Right lobe of liver (tissue), 6 donors: ENCODE data around the gene MCRIP1. TPM values are rescaled to one million over a fixed set of nuclear protein-coding genes. Genes with fewer than 3 reads are reported as not detected.

Experiments
- ATAC-seq, 4 donors: fragments of 200-7000 bp; cut with Tn5 transposase; one replicate each; pipeline ENCODE4 v1.9.1; 2020; ENCODE audit warnings: mild to moderate bottlenecking in 4 of 4, moderate library complexity in 4 of 4
- DNase-seq, 3 donors: peaks; one replicate each; pipeline ENCODE4 v3.0.0-alpha.2; 2020
- H3K27ac ChIP-seq, 3 donors: fragments of 200-600 bp; one replicate each; pipeline ENCODE4 v1.8.0; 2022
- H3K27me3 ChIP-seq, 2 donors: fragments of 200-600 bp; one replicate each; pipeline ENCODE4 v1.8.0; 2022
- H3K36me3 ChIP-seq, 4 donors: fragments of 200-600 bp; sonication (generic) in 1 of 4; one replicate each; pipeline versions ENCODE4 v1.5.1 to v1.8.0; 2017 to 2022; ENCODE audit warnings: control low read depth in 1 of 4
- H3K4me1 ChIP-seq, 4 donors: fragments of 200-600 bp; sonication (generic) in 1 of 4; one replicate each; pipeline versions ENCODE4 v1.5.1 to v1.8.0; 2017 to 2022; ENCODE audit warnings: control low read depth in 1 of 4
- H3K4me3 ChIP-seq, 3 donors: fragments of 200-600 bp; one replicate each; pipeline ENCODE4 v1.8.0; 2022
- H3K9me3 ChIP-seq, 4 donors: fragments of 200-600 bp; sonication (generic) in 1 of 4; one replicate each; pipeline versions ENCODE4 v1.5.1 to v1.8.0; 2017 to 2022; ENCODE audit warnings: control low read depth in 1 of 4
- CTCF ChIP-seq, 4 donors: fragments of 200-600 bp in 3 of 4; fragments of 450-650 bp in 1 of 4; IDR thresholded peaks; one replicate each; pipeline versions ENCODE4 v1.5.1 to v1.8.0; 2016 to 2022; ENCODE audit warnings: antibody characterized with exemption in 4 of 4, mild to moderate bottlenecking in 2 of 4
- POLR2A ChIP-seq: fragments of 450-650 bp; IDR thresholded peaks from one replicate; pipeline ENCODE4 v1.6.1; 2017; ENCODE audit warnings: antibody characterized with exemption, mild to moderate bottlenecking
- WGBS: methylation state at CpG from one replicate; pipeline ENCODE4 v1.1.6; 2018; ENCODE audit warnings: low coverage, low lambda C conversion rate; ENCODE audit not compliant: insufficient coverage; ENCODE audit errors: missing lambda C conversion rate; 5-methylcytosine and 5-hydroxymethylcytosine counted together
- intact Hi-C, 2 donors: fragments of 100-400 bp; cut with DNase I; formaldehyde crosslinking; loops; one replicate each; pipeline versions ENCODE4 v1.11.2 to v1.14.1; 2022
- total RNA-seq, 6 experiments: library from RNA; depleted of rRNA in 2 of 6; stranded (reverse); fragments of >200 nt in 2 of 6; fragmentation: NEBNext Ultra II Directional in 3 of 6; extraction: Animal tissue kit (Norgen Biotek cat#: 25700) in 3 of 6; gene quantifications; one replicate each; pipeline versions ENCODE4 v1.1.0 to v1.2.4, GENCODE V29; 2016 to 2023
- donor health status: DM: no; HTN: yes; CAD: no.
- donor health status: DM: no; HTN: no; CAD: no.
- donor health status: DM: no; HTN: no; CAD: no.
- donor health status: DM: no; HTN: yes; CAD: no.
- donor health status: DM: no; HTN: yes; CAD: no.

MCRIP1 gene
- total RNA-seq, 6 experiments from 2014 or later: 19.0 to 32.6 (median 25.7) TPM

GRCh38 chr17:81869221-81870130 lies 36.4 kb upstream of the MCRIP1 start:
- Histone ChIP-seq H3K27ac (peak overlapping the region; percentile 82 to 99 (median 93)), H3K36me3 (peaks cover 0 to 16% (median 8%) of the 10 kb centered on the region in 4 donors), H3K4me3 (peak overlapping the region; percentile 86 to 99 (median 86)), H3K27me3 (no peaks in the 10 kb centered on the region), H3K9me3 (no peaks in the 10 kb centered on the region), H3K4me1 (peaks cover 0 to 59% (median 29%) of the 10 kb centered on the region in 4 donors)
- TF ChIP-seq CTCF (IDR thresholded peaks at IDR 0.05): peak; percentile 63 to 87 (median 85)
- TF ChIP-seq POLR2A: peak; percentile 13
- WGBS: 31% methylated on average over 6 of the region's 52 CpGs
- ATAC-seq: peak in 2 of 4 donors; percentile 3 to 7
- intact Hi-C loops: no loop called here
- DNase-seq: peak; percentile 67 to 75 (median 70)

GRCh38 chr17:81868674-81869220 lies 35.7 kb upstream of the MCRIP1 start:
- ATAC-seq: peak; percentile 1 to 15 (median 6)
- DNase-seq: peak; percentile 73 to 81 (median 76)
- intact Hi-C loops: no loop called here
- Histone ChIP-seq H3K9me3 (no peaks in the 10 kb centered on the region), H3K4me1 (peaks cover 0 to 64% (median 32%) of the 10 kb centered on the region in 4 donors), H3K27me3 (no peaks in the 10 kb centered on the region), H3K27ac (peak overlapping the region; percentile 10 to 99 (median 93)), H3K4me3 (no peak overlapping the region), H3K36me3 (peaks cover 0 to 16% (median 8%) of the 10 kb centered on the region in 4 donors)
- 40% methylated on average over 1 of the region's 30 CpGs for WGBS
- peak; percentile 21 for TF ChIP-seq POLR2A
- TF ChIP-seq CTCF (IDR thresholded peaks at IDR 0.05): no peak

- DNase-seq: peak; percentile 49 to 73 (median 68)
- Histone ChIP-seq H3K9me3 (no peaks in the 10 kb centered on the region), H3K36me3 (peaks cover 0 to 16% (median 8%) of the 10 kb centered on the region in 4 donors), H3K4me3 (no peak overlapping the region), H3K4me1 (peaks cover 0 to 70% (median 34%) of the 10 kb centered on the region in 4 donors), H3K27ac (peak overlapping the region; percentile 10 to 99 (median 17)), H3K27me3 (no peaks in the 10 kb centered on the region)
- ATAC-seq: peak; percentile 0 to 6 (median 2)
- TF ChIP-seq CTCF (IDR thresholded peaks at IDR 0.05) (no peak), POLR2A (peak; percentile 49)
- intact Hi-C loops: no loop called here
- 18% methylated on average over 6 of the region's 28 CpGs for WGBS
These were observed 35.0 kb upstream of the MCRIP1 start for GRCh38 chr17:81867991-81868673.

GRCh38 chr17:81867170-81867990 lies 34.3 kb upstream of the MCRIP1 start:
- Histone ChIP-seq H3K36me3 (peaks cover 0 to 16% (median 8%) of the 10 kb centered on the region in 4 donors), H3K4me3 (no peak overlapping the region), H3K27ac (peak overlapping the region; percentile 17 to 99 (median 40)), H3K4me1 (peaks cover 0 to 72% (median 35%) of the 10 kb centered on the region in 4 donors), H3K27me3 (no peaks in the 10 kb centered on the region), H3K9me3 (no peaks in the 10 kb centered on the region)
- ATAC-seq (peak; percentile 3 to 18 (median 14)), DNase-seq (peak; percentile 65 to 79 (median 75))
- WGBS: 16% methylated on average over 6 of the region's 23 CpGs
- intact Hi-C loops: no loop called here
- TF ChIP-seq POLR2A (no peak), CTCF (IDR thresholded peaks at IDR 0.05) (no peak)
